Measurements from ENCODE around the gene LSM2.
"Not testable (repeated sequence)": the region's sequence is repeated elsewhere in the genome, so short reads cannot be mapped to it uniquely, and the experiment has no call there.

DNA sequence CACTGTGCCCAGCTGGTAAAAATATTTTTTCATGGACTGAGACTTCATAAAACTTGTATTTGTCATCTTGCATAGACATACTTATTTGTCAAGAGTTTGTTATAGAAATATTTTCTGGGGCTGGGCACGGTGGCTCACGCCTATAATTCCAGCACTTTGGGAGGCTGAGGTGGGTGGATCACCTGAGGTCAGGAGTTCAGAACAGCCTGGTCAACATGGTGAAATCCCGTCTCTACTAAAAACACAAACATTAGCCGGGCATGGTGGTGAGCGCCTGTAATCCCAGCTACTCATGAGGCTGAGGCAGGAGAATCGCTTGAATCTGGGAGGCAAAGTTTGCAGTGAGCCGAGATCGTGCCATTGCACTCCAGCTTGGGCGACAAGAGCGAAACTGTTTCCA, 1.8 kb upstream of the LSM2 start:
- TF ChIP-seq, protein P1, sequence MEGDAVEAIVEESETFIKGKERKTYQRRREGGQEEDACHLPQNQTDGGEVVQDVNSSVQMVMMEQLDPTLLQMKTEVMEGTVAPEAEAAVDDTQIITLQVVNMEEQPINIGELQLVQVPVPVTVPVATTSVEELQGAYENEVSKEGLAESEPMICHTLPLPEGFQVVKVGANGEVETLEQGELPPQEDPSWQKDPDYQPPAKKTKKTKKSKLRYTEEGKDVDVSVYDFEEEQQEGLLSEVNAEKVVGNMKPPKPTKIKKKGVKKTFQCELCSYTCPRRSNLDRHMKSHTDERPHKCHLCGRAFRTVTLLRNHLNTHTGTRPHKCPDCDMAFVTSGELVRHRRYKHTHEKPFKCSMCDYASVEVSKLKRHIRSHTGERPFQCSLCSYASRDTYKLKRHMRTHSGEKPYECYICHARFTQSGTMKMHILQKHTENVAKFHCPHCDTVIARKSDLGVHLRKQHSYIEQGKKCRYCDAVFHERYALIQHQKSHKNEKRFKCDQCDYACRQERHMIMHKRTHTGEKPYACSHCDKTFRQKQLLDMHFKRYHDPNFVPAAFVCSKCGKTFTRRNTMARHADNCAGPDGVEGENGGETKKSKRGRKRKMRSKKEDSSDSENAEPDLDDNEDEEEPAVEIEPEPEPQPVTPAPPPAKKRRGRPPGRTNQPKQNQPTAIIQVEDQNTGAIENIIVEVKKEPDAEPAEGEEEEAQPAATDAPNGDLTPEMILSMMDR (IDR thresholded peaks at IDR 0.05), result not testable (repeated sequence)
- not testable (repeated sequence) for TF ChIP-seq EZH2 (IDR thresholded peaks at IDR 0.05; ENCODE audit: borderline replicate concordance, insufficient read depth, low read depth, low read length, poor library complexity, severe bottlenecking)
